Measurements from ENCODE around the gene RSBN1. TPM values are rescaled to one million over a fixed set of nuclear protein-coding genes. Genes with fewer than 3 reads are reported as not detected.
A peak's percentile ranks its signal among the peaks of the same experiment; 100 is the strongest.

RSBN1 gene
- total RNA-seq, 1 experiment from 2014 or later = 8.4 TPM

DNA sequence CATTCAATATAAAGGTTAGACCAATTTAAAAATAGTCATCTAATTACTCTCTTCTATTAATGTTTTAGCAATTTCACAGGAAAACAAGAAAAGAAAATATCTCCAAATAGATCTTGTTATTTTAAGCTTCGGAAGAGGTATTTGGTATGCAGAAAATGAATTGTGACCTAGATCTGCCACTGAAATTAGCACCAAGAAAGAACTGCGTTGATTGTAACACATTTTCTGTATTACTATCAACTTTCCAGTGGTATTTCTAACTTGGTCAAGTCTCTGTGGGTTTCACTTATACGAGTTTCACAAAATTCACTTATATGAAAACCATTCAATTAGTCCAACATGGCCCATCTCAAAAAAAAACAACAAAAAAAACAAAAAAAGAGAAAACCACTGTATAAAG, 11.8 kb downstream of the RSBN1 start:
- DNase-seq (no peak), ATAC-seq (no peak)
- Histone ChIP-seq H3K9ac (ENCODE audit: low read length) (no peak overlapping the region), H3K9me2 (replicated peaks; ENCODE audit: low read length) (no peaks in the 10 kb centered on the region), H3K27ac (ENCODE audit: low read length) (no peak overlapping the region), H3K4me1 (ENCODE audit: insufficient read depth, low read length) (peaks cover 12% of the 10 kb centered on the region), H2AFZ (ENCODE audit: low read length) (no peak overlapping the region), H3F3A (ENCODE audit: low read length, unreplicated experiment) (no peaks in the 10 kb centered on the region), H3K27me3 (ENCODE audit: low read length) (no peaks in the 10 kb centered on the region), H3K4me2 (ENCODE audit: low read length) (no peak overlapping the region), H3K79me2 (ENCODE audit: low read length) (peaks cover 91% of the 10 kb centered on the region), H3K4me3 (ENCODE audit: low read length) (no peak overlapping the region), H3K36me3 (ENCODE audit: low read depth, low read length) (peaks cover 3% of the 10 kb centered on the region; the same call in 1 of the 2 replicates), H4K20me1 (ENCODE audit: low read length) (peaks cover 15% of the 10 kb centered on the region; the same call in 1 of the 2 replicates), H3K9me3 (ENCODE audit: low read length) (no peaks in the 10 kb centered on the region)
- POLR2A ChIA-PET (ENCODE audit: unreplicated experiment) = no interaction called here
- no TSS peak for BruUV-seq (replicated peaks)
- TF ChIP-seq EZH2 (IDR thresholded peaks at IDR 0.05; ENCODE audit: low read length, unreplicated experiment) = no peak
- TF ChIP-seq, protein P1, sequence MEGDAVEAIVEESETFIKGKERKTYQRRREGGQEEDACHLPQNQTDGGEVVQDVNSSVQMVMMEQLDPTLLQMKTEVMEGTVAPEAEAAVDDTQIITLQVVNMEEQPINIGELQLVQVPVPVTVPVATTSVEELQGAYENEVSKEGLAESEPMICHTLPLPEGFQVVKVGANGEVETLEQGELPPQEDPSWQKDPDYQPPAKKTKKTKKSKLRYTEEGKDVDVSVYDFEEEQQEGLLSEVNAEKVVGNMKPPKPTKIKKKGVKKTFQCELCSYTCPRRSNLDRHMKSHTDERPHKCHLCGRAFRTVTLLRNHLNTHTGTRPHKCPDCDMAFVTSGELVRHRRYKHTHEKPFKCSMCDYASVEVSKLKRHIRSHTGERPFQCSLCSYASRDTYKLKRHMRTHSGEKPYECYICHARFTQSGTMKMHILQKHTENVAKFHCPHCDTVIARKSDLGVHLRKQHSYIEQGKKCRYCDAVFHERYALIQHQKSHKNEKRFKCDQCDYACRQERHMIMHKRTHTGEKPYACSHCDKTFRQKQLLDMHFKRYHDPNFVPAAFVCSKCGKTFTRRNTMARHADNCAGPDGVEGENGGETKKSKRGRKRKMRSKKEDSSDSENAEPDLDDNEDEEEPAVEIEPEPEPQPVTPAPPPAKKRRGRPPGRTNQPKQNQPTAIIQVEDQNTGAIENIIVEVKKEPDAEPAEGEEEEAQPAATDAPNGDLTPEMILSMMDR (conservative IDR thresholded peaks at IDR 0.05; ENCODE audit: low read depth, low read length) = no peak
- TF ChIP-seq EZH2phosphoT487 (IDR thresholded peaks at IDR 0.05; ENCODE audit: borderline replicate concordance, low read length) = no peak
- intact Hi-C loops (cut with micrococcal nuclease) = no loop called here
- CTCF ChIA-PET = no interaction called here

DNA sequence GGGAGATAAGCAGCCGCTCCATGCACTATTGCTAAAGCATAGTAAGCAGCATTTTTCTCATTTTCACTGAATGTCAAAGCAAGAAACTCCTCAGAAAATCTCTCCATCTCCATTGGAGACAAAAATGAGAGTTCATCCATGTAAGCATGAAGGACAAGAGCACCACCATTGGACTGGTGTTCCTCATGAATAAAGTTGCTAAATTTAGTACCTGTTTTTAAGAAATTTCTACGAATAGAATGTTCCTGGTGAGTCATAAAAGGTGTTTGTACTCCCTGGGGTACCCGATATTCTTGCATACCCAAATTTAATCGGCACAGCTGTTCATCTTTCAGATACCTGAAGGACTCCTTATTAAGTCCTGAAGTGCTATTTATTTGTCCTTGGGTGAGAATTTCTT, 14.8 kb downstream of the RSBN1 start:
- intact Hi-C loops (cut with micrococcal nuclease) = no loop called here
- POLR2A ChIA-PET (ENCODE audit: unreplicated experiment) = no interaction called here
- H3K4me1 ChIP-seq (ENCODE audit: insufficient read depth, low read length) = peaks cover 17% of the 10 kb centered on the region
- no peaks in the 10 kb centered on the region for H3K9me2 ChIP-seq (replicated peaks; ENCODE audit: low read length)
- ATAC-seq (no peak), DNase-seq (no peak)
- H3K27me3 ChIP-seq (ENCODE audit: low read length) = no peaks in the 10 kb centered on the region
- H3K27ac ChIP-seq (ENCODE audit: low read length) = no peak overlapping the region
- H3F3A ChIP-seq (ENCODE audit: low read length, unreplicated experiment) = no peaks in the 10 kb centered on the region
- H4K20me1 ChIP-seq (ENCODE audit: low read length) = 0 out of 2 replicates have a peak, but pooled peaks cover under 1% of the 10 kb centered on the region
- H3K36me3 ChIP-seq (ENCODE audit: low read depth, low read length) = peaks cover 6% of the 10 kb centered on the region; the same call in 1 of the 2 replicates
- peaks cover 69% of the 10 kb centered on the region for H3K79me2 ChIP-seq (ENCODE audit: low read length)
- H3K9me3 ChIP-seq (ENCODE audit: low read length) = no peaks in the 10 kb centered on the region
- no peak overlapping the region for H2AFZ ChIP-seq (ENCODE audit: low read length)
- TF ChIP-seq, protein P1 (conservative IDR thresholded peaks at IDR 0.05; ENCODE audit: low read depth, low read length) = no peak
- TF ChIP-seq EZH2phosphoT487 (IDR thresholded peaks at IDR 0.05; ENCODE audit: borderline replicate concordance, low read length) (no peak), EZH2 (IDR thresholded peaks at IDR 0.05; ENCODE audit: low read length, unreplicated experiment) (no peak)
- TSS peak; percentile 11 for BruUV-seq (replicated peaks)
- no peak overlapping the region for H3K4me2 ChIP-seq (ENCODE audit: low read length)
- H3K4me3 ChIP-seq (ENCODE audit: low read length) = no peak overlapping the region
- H3K9ac ChIP-seq (ENCODE audit: low read length) = no peak overlapping the region
- CTCF ChIA-PET = no interaction called here

DNA sequence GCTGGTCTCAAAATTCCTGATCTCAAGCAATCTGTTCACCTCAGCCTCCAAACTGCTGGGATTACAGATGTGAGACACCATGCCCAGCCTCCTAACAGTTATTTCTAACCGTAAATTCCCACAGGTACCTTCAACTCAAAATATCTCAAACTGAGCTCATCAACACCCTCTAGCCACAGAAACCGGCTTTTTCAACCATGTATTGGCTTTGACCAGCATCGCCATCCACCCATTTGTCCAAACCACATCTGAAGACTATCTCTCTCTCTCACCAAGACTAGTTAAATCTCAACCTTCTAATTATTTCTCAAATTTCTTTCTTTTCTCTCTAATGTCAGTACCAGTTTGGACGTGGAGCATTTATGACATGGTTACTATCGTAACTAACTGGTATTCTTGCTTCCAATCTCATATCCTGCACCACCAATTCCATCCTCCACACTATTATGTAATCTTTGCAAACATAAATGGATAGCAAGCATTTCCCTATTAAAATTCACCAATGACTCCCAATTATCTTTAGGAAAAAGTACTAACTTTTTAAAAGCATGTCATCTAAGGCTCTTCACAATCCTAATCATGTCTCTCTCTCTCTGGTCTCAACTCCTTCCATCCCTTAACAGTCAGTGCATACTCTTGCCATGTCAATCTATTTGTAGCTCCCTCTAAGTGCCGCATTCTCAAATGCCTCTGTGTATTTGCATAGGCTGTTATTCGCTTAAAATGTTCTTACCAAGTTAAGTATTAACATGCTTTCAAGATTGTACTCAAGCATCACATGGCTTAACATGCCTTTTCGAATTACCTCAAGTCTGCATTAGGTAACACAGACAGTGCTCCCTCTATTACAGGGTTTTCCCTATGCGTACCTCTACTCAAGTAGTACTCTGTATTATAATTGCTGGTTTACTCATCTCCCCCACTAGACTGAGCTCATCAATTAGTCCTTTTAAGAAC, 18.1 kb downstream of the RSBN1 start:
- H3K9ac ChIP-seq (ENCODE audit: low read length) = no peak overlapping the region
- no peaks in the 10 kb centered on the region for H3K9me3 ChIP-seq (ENCODE audit: low read length)
- H3K4me3 ChIP-seq (ENCODE audit: low read length) = no peak overlapping the region
- H3F3A ChIP-seq (ENCODE audit: low read length, unreplicated experiment) = no peaks in the 10 kb centered on the region
- H3K9me2 ChIP-seq (replicated peaks; ENCODE audit: low read length) = no peaks in the 10 kb centered on the region
- CTCF ChIA-PET = no interaction called here
- H3K4me1 ChIP-seq (ENCODE audit: insufficient read depth, low read length) = peaks cover 22% of the 10 kb centered on the region
- DNase-seq = no peak
- peaks cover 6% of the 10 kb centered on the region; the same call in 1 of the 2 replicates for H3K36me3 ChIP-seq (ENCODE audit: low read depth, low read length)
- intact Hi-C loops (cut with micrococcal nuclease) = no loop called here
- H3K27me3 ChIP-seq (ENCODE audit: low read length) = no peaks in the 10 kb centered on the region
- peaks cover 68% of the 10 kb centered on the region for H3K79me2 ChIP-seq (ENCODE audit: low read length)
- POLR2A ChIA-PET (ENCODE audit: unreplicated experiment) = no interaction called here
- ATAC-seq = no peak
- peak overlapping the region; percentile 45; the same call in 1 of the 2 replicates for H3K4me2 ChIP-seq (ENCODE audit: low read length)
- BruUV-seq (replicated peaks) = no TSS peak
- H4K20me1 ChIP-seq (ENCODE audit: low read length) = no peaks in the 10 kb centered on the region
- H3K27ac ChIP-seq (ENCODE audit: low read length) = no peak overlapping the region
- TF ChIP-seq EZH2 (IDR thresholded peaks at IDR 0.05; ENCODE audit: low read length, unreplicated experiment) = no peak
- TF ChIP-seq EZH2phosphoT487 (IDR thresholded peaks at IDR 0.05; ENCODE audit: borderline replicate concordance, low read length) = no peak
- TF ChIP-seq, protein P1 (conservative IDR thresholded peaks at IDR 0.05; ENCODE audit: low read depth, low read length) = no peak
- H2AFZ ChIP-seq (ENCODE audit: low read length) = no peak overlapping the region

All from PC-3 (cell line).